ENCODE data around the gene SPPL2A.

GRCh38 chr15:50803479-50804180 is 38.1 kb upstream of the SPPL2A start:
- TF ChIP-seq EZH2 (IDR thresholded peaks at IDR 0.05; ENCODE audit: low read length, unreplicated experiment) (no peak), CTCF (conservative IDR thresholded peaks at IDR 0.05; ENCODE audit: low read depth, low read length) (no peak)

Measured in PC-3 (cell line).